HG03442 (cell line): ENCODE results near the gene CPED1.
"Not testable (repeated sequence)": the region's sequence is repeated elsewhere in the genome, so short reads cannot be mapped to it uniquely, and the experiment has no call there.

Source experiments
- ATAC-seq: cut with Tn5 transposase; IDR thresholded peaks from one replicate; pipeline ENCODE4 v1.9.1; 2021; ENCODE audit warnings: mild to moderate bottlenecking, moderate library complexity; ENCODE audit not compliant: unreplicated experiment

CPED1 gene

DNA sequence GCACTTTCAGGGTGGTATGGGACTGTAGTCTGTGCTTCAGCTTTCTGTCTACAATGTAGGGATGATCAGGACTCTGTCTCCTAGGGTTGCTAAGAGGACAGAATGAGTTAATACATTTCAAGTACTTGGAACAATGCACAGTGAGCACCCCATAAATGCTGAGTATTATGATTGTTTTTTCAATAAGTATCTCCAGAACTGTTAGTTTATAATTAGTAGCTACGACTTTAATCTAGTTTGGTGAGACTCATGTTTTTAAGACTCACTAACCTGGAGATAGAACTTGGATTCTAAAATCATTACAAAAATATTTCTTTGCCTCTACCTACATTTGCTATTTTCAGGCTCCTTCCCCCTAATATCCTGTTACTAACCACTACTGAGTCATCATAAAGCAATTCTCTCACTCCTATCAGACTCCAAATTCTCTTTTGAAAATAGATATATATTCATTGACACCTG is 95.3 kb downstream of the CPED1 start:
- no peak for ATAC-seq

- no peak for ATAC-seq
Observed at GRCh38 chr7:121084256-121084655, 95.7 kb downstream of the CPED1 start.

GRCh38 chr7:121084748-121085336 is 96.3 kb downstream of the CPED1 start:
- ATAC-seq = no peak

- ATAC-seq = no peak
Observed at GRCh38 chr7:121085922-121086321, 97.4 kb downstream of the CPED1 start.

GRCh38 chr7:121088870-121089269 is 100.4 kb downstream of the CPED1 start:
- ATAC-seq = no peak

DNA sequence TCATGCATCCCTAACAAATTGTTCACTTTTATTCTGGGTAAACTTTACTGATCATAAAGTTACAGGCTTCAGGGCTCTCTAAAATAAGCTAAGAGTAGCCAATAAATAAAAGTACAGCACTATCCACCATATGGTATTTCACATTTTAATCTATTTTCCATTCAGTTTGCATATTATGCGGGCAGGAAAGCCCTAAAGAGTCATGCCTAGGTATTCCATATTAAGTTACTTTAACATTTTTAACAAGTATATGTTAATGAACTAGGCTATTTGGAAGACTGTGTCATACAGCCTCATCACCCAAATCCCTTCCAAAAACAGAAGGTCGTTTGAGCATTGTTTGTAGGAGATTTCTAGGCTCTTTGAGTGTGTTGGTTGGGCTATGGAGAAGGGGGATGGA is 106.3 kb downstream of the CPED1 start:
- no peak for ATAC-seq

- ATAC-seq = no peak
Observed at GRCh38 chr7:121097577-121097976, 109.1 kb downstream of the CPED1 start.

- no peak for ATAC-seq
Observed at GRCh38 chr7:121099572-121099971, 111.1 kb downstream of the CPED1 start.

DNA sequence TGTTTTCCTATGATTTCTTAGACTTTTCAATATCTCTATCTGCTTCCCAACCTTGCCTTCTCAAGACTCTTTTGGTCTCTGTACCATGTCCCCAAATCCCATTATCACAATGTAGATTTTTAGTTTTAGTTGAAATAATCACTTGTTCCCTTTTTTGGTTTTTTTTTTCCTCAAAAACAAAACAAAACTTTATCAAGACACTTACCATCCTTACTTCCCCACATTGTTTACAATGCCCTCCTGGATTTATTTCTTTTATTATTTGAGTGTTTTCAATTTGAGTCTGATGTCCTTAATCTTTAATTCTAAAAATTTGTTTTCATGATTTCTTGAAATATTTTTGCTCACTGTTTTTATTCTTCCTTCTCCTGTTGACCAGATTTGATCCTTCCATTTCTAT is 112.6 kb downstream of the CPED1 start:
- no peak for ATAC-seq

- ATAC-seq = no peak
Observed at GRCh38 chr7:121101621-121102020, 113.1 kb downstream of the CPED1 start.

- ATAC-seq = no peak
Observed at GRCh38 chr7:121102619-121103018, 114.1 kb downstream of the CPED1 start.

GRCh38 chr7:121103086-121103485 is 114.6 kb downstream of the CPED1 start:
- no peak for ATAC-seq

DNA sequence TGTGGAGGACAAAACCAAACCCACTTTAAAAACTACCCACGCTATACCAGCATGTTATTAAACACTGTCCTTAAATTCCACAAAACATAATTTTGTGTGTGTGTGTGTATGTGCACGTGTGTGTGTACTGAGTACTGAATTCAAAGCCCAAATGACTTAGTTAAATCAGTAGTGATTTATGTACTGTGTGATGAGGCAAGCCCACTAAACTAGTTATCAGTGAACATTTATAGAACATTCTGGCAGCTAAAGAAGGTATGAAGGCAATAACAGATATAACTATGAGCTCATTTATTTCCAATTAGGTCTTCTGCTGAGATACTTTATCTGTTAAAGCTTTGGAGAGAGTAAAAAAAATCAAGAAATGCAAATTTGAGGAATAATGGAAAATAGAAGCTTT is 115.1 kb downstream of the CPED1 start:
- ATAC-seq = no peak

GRCh38 chr7:121105262-121105661 is 116.8 kb downstream of the CPED1 start:
- no peak for ATAC-seq

GRCh38 chr7:121107923-121108498 is 119.5 kb downstream of the CPED1 start:
- ATAC-seq = peak; percentile 91

DNA sequence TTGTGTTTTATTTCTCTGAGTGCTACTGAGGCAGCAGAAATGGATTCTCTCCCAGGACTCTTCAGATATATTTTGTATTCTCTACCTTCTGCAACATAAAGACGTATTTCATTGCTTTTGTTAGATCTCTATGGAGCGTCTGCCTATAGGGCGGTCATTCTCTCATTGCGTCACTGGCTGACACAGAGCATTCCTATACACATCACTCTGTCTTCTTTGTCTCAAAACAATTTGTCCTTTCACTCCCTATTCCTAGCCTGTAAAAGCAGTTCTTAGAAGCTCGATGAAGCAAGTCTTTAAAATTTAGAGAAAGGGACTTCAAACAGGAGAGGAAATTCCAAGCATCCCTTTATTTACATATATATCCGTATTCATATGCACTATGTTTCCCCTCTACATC is 120.6 kb downstream of the CPED1 start:
- no peak for ATAC-seq

GRCh38 chr7:121113288-121113687 is 124.8 kb downstream of the CPED1 start:
- no peak for ATAC-seq

DNA sequence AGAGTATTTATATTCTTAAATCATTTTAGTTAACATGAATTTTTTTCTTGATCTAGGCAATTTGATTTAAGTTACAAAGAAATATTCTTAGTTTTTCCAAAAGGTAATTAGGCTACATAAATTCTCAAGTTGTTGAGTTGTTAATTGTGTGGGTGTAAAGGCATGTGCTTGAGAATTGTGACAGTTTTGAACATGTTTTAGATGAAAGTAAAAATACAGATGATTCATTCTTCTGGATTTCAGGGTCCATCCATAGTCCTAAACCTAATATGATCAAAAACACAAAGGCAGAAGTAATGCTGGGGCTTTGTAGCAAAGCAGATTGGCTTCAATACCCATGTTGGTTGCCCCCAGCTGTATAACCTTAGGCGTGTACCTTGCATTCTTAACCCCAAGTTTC is 127.9 kb downstream of the CPED1 start:
- no peak for ATAC-seq

DNA sequence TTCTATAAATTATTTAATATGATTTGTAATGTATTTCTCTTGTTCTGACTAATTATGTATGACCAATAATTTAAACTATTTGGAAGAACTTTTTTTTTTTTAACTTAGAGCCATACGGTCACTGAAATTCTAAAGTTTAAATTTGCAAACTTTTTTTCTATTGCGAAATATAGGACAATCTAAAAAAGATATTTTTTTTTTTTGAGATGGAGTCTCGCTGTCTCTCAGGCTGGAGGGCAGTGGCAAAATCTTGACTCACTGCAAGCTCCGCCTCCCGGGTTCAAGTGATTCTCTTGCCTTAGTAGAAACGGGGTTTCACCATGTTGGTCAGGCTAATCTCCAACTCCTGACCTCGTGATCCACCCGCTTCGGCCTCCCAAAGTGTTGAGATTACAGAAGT is 130.5 kb downstream of the CPED1 start:
- ATAC-seq = no peak

DNA sequence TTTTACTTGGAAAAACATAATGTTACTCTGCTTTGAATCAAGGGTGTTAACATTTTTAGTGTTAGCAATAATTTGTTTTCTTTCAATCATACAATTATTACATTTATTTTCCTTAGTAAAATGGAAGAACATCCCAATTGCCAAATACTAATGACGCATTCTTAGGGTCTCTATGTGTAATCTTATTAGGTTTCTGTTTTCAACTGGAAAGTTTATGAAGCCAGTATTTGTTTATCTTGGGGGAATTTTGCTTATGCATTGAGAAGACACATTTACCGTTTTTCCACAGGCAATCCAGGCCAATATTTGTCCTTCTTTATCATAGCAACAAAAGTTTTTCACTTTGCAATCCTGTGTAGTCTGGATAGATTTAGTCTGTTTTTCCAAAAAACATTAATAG is 134.5 kb downstream of the CPED1 start:
- ATAC-seq = no peak

- ATAC-seq = not testable (repeated sequence)
Observed at GRCh38 chr7:121125454-121125853, 136.9 kb downstream of the CPED1 start.

DNA sequence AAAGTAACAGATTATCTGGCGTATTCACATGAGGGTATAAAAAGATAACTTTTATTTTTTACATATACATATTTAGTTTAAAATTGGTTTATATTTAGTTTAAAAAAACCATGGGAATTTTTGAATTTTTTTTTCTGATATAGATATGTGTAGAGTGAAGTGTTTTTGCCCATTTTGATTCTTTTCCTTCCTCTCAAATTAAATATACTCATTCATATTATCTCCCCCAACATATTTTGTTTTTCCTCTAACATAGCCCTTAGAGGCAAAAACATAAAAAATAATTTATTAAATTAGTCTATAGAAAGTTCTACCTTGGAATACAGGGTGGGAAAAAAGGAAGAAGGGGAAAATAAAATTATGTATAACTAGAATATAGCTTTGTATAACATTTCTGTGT is 137.7 kb downstream of the CPED1 start:
- ATAC-seq = no peak
